GM18907 (cell line): ENCODE measurements around the gene EFR3B.

Source experiments
- ATAC-seq: cut with Tn5 transposase; IDR thresholded peaks from one replicate; pipeline ENCODE4 v1.9.1; 2021; ENCODE audit warnings: mild to moderate bottlenecking, moderate library complexity; ENCODE audit not compliant: unreplicated experiment

Gene EFR3B

DNA sequence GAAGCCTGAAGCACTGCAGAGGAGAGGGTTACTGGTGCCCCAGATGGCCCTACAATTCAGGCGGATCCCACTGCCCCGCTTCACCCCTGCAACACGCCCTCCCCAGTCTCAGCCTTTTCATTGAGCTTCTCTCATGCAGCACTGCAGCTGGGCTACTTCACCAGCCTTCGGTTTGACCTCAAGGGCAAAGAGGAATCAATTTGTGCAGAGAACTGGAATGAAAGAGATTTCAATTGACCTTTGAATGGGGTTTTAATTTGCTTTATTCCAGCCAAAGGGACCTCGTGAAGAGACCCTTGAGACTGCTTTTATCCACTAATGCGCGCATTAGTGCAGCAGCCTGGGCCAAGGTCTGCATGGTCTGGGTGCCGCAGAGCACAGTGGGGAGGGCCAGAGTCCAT lies 135.3 kb downstream of the EFR3B start:
- no peak for ATAC-seq

DNA sequence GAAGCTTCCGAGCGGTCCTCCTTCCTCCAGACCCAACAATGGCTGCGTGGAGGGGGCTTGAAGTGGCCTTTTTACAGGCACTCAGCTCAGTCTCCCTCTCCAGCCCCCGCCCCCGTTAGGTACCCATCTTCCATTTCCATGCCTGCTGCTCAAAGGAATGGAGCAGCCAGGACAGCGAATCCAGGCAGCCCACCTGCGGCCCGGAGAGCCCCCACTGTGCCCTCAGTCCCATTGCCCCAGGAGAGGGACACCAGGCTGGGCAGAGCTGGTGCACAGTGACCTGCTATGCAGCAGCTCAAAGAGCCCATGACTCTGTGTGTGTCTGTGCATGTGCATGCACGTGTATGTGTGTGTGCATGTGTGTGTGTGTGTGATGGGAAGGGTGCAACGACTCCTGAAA lies 137.1 kb downstream of the EFR3B start:
- no peak for ATAC-seq

DNA sequence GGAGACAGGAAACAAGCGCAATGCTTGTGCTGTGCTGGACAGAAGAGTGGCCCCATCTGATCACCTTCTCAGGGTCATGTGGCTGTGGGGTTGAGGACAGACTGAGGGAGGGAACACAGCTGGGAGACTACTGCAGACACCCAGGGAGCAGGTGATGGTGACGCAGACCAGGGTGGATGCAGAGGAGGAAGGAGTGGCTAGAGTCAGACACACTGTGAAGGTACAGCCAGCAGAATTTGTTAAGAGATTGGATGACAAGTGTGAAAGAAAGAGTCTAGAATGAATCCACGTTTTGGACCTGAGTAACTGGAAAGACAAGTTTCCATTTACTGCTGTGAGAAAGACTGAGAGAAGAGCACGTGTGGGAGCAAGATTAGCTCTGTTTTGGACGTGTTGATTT lies 142.4 kb downstream of the EFR3B start:
- ATAC-seq = no peak

DNA sequence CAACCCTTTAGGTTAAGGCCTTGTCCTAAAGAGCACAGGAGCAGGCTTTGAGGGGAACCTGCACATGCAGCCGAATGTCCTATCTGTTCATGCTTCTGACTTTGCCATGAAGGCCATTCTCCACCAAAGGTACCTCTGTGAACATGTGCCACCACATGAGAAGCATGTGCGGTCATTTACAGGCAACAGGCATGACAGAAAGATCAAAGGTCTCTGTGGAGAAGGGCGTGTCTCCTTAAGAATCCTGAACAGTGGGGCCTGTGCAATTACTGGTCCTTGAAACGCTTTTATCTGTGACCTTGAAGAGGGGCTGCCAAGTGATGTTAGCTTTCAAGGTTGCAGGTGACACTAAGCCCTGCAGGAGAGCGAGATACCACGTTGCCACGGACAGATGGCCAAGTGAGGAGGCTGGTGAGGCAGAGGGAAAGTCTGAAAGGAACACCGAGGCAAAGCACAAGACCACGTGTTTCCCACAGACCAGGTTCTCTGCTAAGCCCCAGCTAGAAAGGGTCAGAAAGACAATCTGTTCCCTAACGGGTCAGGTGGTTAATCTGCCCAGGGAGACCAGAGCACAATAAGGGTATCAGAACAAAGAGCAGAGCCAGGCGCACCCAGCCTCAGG lies 146.0 kb downstream of the EFR3B start:
- ATAC-seq = no peak

DNA sequence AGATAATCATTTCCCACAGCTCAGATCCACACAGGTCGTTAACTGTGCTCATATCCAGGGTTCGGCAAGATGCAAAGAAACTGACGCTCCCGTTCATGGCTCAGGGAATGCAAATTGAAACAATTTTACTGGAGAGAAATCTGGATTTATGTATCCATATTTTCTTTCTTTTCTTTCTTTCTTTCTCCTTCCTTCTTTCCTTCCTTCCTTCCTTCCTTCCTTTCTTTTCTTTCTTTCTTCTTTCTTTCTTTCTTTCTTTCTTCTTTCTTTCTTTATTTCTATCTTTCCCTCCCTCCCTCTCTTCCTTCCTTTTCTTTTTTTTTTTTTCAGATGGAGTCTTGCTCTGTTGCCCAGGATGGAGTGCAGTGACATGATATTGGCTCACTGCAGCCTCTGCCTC lies 146.5 kb downstream of the EFR3B start:
- no peak for ATAC-seq

DNA sequence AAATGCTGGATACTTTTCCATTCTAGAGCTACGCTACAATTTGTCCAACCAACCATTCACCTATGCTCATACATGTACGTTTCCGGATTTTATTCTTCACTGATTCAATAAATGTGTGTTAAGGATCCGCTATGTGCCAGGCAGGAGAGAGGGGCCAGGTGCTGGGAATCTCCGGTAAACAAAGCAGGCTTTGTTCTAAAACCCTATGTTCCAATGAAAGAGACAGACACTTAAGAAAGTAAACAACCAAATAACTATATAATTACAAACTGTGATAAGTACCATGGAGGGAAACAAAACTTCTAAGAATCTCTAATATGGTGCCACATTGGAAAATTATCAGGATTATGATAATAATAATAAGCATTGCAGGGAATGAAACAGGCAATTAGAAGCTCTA lies 148.7 kb downstream of the EFR3B start:
- ATAC-seq = no peak

DNA sequence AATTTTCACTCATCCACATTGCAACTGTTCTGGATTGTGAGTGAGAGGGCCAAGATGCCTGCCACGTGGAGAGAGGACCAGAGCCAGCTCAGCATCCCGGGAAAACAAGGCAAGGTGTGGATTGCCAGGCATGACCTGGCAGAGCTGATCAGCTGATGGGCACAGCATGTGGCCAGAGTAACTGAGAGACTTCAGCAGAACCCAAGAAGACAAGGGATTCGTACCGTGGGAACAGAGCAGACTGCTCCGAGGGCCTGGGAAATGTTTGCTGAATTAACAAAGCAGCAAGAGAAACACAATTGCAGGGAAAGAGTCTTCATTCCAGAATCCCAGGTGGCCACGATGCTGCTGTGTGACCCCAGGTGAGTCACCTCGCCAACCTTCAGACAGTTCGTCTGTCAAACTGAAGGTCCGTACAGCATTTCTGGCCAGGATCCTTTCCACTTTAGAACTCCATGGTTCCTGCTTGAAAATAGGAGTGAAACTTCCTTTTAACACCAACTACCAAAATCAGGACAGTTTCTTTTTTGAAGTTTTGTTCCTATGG lies 152.8 kb downstream of the EFR3B start:
- no peak for ATAC-seq

DNA sequence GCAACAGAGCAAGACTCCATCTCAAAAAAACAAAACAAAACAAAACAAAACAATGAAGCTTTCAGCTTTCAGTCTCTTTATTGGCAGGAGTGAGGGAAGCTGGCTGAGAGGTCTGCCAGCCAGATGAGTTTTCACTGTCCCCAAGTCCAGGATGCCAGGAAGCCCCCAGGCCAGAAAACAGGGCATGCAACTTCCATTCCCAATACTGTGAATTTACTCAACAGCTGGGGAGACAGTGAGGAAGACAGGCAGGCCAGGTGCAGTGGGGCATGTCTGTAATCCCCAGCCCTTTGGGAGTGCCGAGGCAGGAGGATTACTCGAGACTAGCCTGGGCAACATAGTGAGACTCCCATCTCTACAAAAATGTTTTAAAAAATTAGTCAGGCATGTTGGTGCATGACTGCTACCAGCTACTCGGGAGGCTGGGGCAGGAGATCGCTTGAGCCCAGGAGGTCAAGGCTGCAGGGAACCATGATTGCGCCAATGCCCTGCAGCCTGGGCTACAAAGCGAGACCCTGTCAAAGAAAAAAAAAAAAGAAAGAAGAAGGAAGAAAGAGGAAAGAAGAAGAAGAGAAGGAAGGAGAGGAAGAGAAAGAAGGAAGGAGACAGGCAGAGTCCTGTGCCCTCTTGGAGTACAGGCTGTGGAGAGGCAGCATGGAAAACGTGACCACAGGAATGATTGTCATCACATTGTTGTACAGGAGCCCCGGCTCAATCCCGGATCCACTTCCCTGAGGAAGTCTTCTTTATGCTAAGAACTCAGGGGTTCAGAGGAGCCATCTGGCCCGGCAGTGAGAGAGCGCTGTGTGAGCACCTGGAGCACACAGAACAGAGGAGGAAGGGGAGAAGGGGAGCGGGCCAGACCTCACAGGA lies 155.7 kb downstream of the EFR3B start:
- ATAC-seq = no peak

DNA sequence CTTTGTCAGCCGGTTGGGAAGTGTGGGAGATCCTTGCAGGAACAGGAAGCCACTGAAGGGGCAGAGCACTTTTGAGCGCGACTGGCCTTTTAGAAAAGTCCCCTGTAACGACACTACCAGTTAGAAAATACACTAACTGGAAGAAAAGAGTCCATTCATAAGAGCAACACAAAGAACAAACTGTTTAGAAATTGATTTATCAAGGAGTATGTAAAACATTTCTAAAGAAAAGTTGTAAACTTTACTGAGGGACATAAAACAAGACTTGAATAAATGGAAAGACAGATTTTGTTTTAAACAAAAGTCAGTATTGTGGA lies 156.3 kb downstream of the EFR3B start:
- no peak for ATAC-seq

DNA sequence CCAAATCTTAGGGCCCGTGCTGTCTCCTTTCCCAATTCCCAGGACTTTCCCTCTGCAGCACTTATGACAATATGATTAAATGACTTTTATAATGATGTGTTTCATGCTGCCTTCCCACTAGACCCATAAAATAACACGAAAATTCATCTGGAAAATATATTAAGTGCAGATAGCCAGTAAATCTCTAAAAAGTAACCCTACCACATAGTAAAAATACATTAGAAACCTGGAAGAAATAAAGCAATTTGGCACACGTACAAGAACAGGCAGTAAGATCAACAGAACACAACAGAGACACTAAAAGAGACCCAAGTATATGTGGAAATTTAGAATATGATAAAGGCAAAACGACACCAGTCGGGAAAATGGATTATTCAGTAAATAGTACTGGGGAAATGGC lies 156.7 kb downstream of the EFR3B start:
- ATAC-seq = no peak

DNA sequence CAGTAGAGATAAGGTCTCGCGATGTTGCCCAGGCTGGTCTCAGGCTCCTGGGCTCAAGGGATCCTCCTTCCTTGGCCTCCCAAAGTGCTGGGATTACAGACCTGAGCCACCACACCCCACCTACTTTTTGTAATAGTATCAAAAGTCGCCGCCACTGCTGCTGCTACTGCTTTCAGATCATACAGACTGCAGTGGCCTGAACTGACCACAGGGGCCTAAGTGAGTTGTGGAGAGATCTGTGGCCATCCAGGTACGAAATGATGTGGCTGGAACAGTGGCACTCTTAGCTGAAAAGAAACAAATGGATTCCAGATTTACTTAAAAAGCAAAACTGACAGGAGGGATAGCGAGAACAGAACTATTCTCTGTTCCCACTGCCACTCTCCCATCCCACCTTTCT lies 159.4 kb downstream of the EFR3B start:
- ATAC-seq = no peak

DNA sequence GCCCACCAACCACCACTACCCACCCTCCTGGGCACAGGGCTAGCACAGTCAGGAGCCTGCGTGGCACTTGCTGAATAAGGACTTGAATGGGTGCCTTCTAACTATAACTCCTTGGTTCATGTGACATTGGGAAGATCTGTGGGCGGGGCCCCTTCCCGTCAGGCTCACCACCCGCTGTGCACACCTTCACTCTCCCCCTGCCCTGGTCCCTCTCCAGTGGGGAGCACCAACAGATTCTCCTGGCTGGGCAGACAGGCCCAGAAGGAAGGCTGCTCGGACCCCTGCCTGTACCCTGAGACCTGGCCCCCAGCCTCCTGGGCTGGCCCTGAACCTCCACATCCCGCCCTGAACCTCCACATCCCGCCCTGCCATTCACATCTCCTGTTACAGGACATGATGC lies 159.9 kb downstream of the EFR3B start:
- ATAC-seq = no peak

DNA sequence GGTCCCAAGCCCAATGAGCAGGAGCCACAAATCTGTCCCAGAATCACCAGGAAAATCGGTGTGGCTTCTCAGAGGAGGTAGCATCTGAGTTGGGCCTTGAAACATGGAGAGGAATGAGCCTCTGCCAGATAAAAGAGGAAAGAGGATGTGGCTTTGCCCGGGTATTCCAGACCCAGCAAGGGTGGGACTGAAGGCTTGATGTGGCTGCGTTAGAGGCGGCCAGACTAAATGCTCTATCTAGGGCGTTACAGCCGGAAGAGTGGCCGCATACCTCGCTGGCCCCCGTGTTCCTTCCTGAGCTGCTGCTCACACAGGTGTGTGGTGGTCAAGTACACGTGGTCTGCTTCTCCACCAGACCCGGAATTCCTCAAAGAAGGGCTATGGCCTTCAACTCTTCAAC lies 160.4 kb downstream of the EFR3B start:
- no peak for ATAC-seq

DNA sequence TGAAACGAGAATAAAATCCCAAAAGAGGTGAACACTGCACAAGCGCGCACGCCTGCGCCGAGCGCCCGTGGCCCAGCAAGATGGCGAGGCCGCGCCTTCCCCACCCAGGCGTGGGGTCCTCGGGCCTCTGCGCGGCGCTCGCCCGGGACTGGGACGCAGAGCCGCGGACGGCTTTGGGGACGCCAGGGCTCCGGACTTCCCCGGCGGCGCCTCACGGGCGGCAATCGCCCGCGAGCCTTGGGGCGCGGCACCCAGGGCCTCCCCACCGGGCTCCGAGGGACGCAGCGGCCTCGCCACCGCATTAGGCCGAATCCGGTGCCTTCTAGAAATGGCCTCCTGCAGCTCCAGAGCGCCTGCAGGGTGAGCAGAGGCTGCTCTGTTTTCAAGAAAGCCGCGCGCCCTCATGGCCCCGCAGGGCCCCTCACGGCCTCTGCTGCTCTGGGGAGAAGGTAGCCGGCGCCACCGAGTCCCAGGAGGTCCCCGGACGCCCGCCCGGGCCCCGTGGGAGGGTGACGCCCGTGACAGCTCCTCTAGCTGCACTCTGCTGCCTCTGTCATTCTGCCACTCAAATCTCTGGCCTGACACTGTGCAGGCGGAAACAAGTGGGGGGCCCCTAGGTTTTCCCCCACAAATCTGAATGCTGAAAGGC lies 162.4 kb downstream of the EFR3B start:
- ATAC-seq = no peak

DNA sequence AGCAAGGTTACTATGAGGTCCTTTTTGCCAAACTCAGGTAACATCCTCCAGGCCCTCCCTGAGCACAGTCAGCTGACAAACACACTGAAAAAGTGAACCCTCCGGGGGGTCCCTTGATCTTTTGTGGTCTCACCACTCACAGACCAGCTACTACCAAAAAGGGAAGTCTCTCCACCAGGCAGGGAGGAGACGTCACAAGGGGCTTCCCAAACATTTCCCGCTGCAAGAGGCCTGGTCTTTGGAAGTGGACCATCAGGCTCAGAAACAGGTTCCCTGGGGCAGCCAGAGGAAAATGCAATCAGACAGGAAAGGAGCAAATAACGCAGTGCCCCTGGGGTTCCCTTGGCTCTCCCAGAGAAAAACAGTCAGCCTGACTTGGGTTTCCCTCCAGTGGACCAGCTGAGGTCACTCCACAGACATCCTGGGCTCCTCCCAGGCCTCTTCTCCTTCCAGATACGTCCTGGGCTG lies 165.2 kb downstream of the EFR3B start:
- no peak for ATAC-seq
